ENCODE results near the gene TOR1A.

- TF ChIP-seq ZNF302 (CRISPR knock-in tag; IDR thresholded peaks at IDR 0.05) (no peak), SMC3 (IDR thresholded peaks at IDR 0.05) (no peak), POLR2A (IDR thresholded peaks at IDR 0.05; ENCODE audit: low read length) (no peak), CTCF (IDR thresholded peaks at IDR 0.05) (no peak), EP300 (IDR thresholded peaks at IDR 0.05) (no peak), BHLHE40 (IDR thresholded peaks at IDR 0.05; ENCODE audit: low read depth, low read length) (no peak), RCOR1 (IDR thresholded peaks at IDR 0.05; ENCODE audit: low read depth, low read length) (no peak), MAFK (IDR thresholded peaks at IDR 0.05; ENCODE audit: partially characterized antibody) (no peak), HMGXB4 (CRISPR knock-in tag; IDR thresholded peaks at IDR 0.05; ENCODE audit: borderline replicate concordance) (no peak), REST (IDR thresholded peaks at IDR 0.05) (no peak)
Measured at GRCh38 chr9:129768486-129768885, 55.5 kb downstream of the TOR1A start.

Measured in A549 (cell line).